Activated CD4-positive, alpha-beta T cell treated with anti-CD3 and anti-CD28 coated beads, Interleukin-2, amount 10 ng/mL, durations not matched to agents 7 days and 5 days (primary cell): ENCODE measurements around the gene DNAAF9. TPM values are rescaled to one million over a fixed set of nuclear protein-coding genes. Genes with fewer than 3 reads are reported as not detected.
"Not testable (repeated sequence)": the region's sequence is repeated elsewhere in the genome, so short reads cannot be mapped to it uniquely, and the experiment has no call there.

Experiments used
- CTCF ChIA-PET: fragments of 350-600 bp; sonication (Branson Sonifier 250); formaldehyde crosslinking; loops from one replicate; lab custom pipeline; 2021; ENCODE audit warnings: antibody characterized with exemption; lab: Charles Lee
- POLR2A ChIA-PET: fragments of 350-600 bp; sonication (Branson Sonifier 250); formaldehyde crosslinking; loops from one replicate; lab custom pipeline; 2021; ENCODE audit warnings: antibody characterized with exemption; lab: Charles Lee
- DNase-seq: peaks from one replicate; pipeline ENCODE4 v3.0.0-alpha.2; 2020
- H3K27ac Mint-ChIP-seq: one replicate; pipeline ENCODE4 v1.8.0; 2021; ENCODE audit warnings: mild to moderate bottlenecking, moderate library complexity, mixed read lengths
- H3K27me3 Mint-ChIP-seq: one replicate; pipeline ENCODE4 v1.8.0; 2021; ENCODE audit warnings: mixed read lengths
- H3K36me3 Mint-ChIP-seq: one replicate; pipeline ENCODE4 v1.8.0; 2021; ENCODE audit warnings: low read depth, mixed read lengths
- H3K4me1 Mint-ChIP-seq: one replicate; pipeline ENCODE4 v1.8.0; 2021; ENCODE audit warnings: mixed read lengths
- H3K4me3 Mint-ChIP-seq: one replicate; pipeline ENCODE4 v1.8.0; 2021; ENCODE audit warnings: mild to moderate bottlenecking, moderate library complexity, mixed read lengths
- H3K9me3 Mint-ChIP-seq: one replicate; pipeline ENCODE4 v1.8.0; 2021; ENCODE audit warnings: mixed read lengths
- total RNA-seq, 2 experiments: library from RNA; stranded (reverse); gene quantifications; one replicate each; pipeline ENCODE4 v1.2.3, GENCODE V29; 2021

DNAAF9 gene
- total RNA-seq, 2 experiments from 2014 or later, result 1.9 to 2.4 TPM

GRCh38 chr20:3430376-3431069 lies 23.1 kb upstream of the DNAAF9 start:
- ChIA-PET POLR2A (no interaction called here), CTCF (interaction anchor here (0.5 to 1.3 kb wide), 3 partner anchors 19 to 640 kb away, joined by 3 to 5 read pairs (median 3); no protein-coding TSS in a partner anchor)
- H3K27ac Mint-ChIP-seq, result no peak overlapping the region

DNA sequence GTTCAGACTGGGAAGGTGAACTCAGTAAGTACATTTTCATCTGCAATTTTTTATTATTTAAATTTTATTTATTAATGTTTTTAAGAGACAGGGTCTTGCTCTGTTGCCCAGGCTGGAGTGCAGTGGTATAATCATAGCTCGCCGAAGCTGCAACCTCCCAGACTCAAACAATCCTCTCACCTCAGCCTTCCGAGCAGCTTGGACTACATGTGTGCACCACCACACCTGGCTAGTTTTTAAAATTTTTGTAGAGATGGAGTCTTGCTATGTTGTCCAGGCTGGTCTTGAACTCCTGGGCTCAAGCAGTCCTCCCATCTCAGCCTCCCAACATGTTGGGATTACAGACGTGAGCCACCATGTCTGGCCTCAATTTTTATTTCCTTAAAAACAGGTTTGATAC lies 19.3 kb upstream of the DNAAF9 start:
- CTCF ChIA-PET, H3K4me1 Mint-ChIP-seq, H3K9me3 Mint-ChIP-seq, H3K4me3 Mint-ChIP-seq, POLR2A ChIA-PET, H3K27ac Mint-ChIP-seq, DNase-seq, H3K36me3 Mint-ChIP-seq: not testable (repeated sequence)
- peaks cover 17% of the 10 kb centered on the region for H3K27me3 Mint-ChIP-seq

More at GRCh38 chr20:3430376-3431069, 23.1 kb upstream of the DNAAF9 start:
- Mint-ChIP-seq H3K27me3 (peaks cover 14% of the 10 kb centered on the region), H3K4me3 (no peak overlapping the region), H3K36me3 (no peaks in the 10 kb centered on the region), H3K9me3 (no peaks in the 10 kb centered on the region), H3K4me1 (peaks cover 3% of the 10 kb centered on the region)
- DNase-seq, result no peak

GRCh38 chr20:3423126-3423525 lies 15.7 kb upstream of the DNAAF9 start:
- H3K9me3 Mint-ChIP-seq, result no peaks in the 10 kb centered on the region

DNA sequence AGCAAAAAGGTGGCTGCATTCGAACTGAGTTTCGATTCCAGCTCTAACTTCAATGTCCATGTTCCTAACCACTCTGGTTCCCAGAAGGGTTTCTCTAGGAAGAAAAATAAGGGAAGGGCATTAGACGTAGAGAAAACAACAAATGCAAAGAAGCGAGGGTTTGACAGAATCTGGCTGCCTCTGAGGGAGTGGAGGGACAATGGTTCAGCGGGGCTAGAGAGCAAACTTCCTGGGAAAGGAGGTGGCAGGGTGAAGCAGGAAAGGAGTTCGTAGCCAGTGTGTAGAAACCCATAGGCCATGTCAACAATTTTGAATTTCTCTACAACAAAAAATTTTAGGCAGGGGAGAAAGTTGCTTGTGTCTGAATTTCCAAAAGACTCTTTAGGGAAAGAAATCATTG lies 14.5 kb upstream of the DNAAF9 start:
- Mint-ChIP-seq H3K27me3 (peaks cover 8% of the 10 kb centered on the region), H3K36me3 (peaks cover 4% of the 10 kb centered on the region), H3K4me3 (no peak overlapping the region), H3K27ac (no peak overlapping the region), H3K4me1 (peaks cover 17% of the 10 kb centered on the region), H3K9me3 (no peaks in the 10 kb centered on the region)
- no peak for DNase-seq
- CTCF ChIA-PET, result interaction anchor here (0.6 to 2.4 kb wide), 2 partner anchors 14 to 35 kb away, joined by 3 to 7 read pairs; partner anchors contain the start of gene DNAAF9
- POLR2A ChIA-PET, result no interaction called here

More at GRCh38 chr20:3423126-3423525, 15.7 kb upstream of the DNAAF9 start:
- Mint-ChIP-seq H3K4me1 (peaks cover 17% of the 10 kb centered on the region), H3K4me3 (no peak overlapping the region), H3K27me3 (peaks cover 6% of the 10 kb centered on the region), H3K36me3 (peaks cover 4% of the 10 kb centered on the region), H3K27ac (no peak overlapping the region)
- ChIA-PET POLR2A (no interaction called here), CTCF (interaction anchor here (0.6 to 2.4 kb wide), 4 partner anchors 15 to 39 kb away, joined by 3 to 7 read pairs (median 3); partner anchors contain the start of gene DNAAF9)
- DNase-seq, result no peak

DNA sequence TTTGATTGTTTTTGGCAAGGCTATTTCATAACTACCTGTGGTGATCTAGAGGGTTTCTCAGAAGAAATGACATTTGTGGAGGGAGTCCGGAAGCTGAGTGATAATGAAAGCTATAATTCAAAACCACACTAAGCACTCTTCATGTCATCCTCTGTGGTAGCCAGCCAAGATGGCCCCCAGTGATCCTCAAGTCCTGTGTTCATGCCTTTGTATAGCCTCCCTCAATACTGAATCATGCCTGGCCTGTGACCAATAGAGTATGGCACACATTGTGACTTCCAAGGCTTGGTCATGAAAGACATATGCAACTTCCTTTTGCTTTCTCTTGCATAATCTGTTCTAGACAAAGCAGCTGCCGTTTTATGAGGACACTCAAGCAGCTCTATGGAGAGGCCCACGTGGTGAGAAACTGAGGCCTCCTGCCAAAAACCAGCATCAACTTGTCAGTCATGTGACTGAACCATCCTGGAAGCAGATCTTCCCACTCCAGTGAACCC lies 12.8 kb upstream of the DNAAF9 start:
- H3K27ac Mint-ChIP-seq, result peak overlapping the region; percentile 88
- H3K27me3 Mint-ChIP-seq, result peaks cover 10% of the 10 kb centered on the region
- peaks cover 6% of the 10 kb centered on the region for H3K36me3 Mint-ChIP-seq
- H3K9me3 Mint-ChIP-seq, result peaks cover 8% of the 10 kb centered on the region
- ChIA-PET CTCF (interaction anchor here (1.1 to 1.9 kb wide), 4 partner anchors 12 to 19 kb away, joined by 3 to 5 read pairs (median 4); partner anchors contain the start of gene DNAAF9), POLR2A (no interaction called here)
- peaks cover 17% of the 10 kb centered on the region for H3K4me1 Mint-ChIP-seq
- DNase-seq, result peak; percentile 72
- H3K4me3 Mint-ChIP-seq, result peak overlapping the region; percentile 2

DNA sequence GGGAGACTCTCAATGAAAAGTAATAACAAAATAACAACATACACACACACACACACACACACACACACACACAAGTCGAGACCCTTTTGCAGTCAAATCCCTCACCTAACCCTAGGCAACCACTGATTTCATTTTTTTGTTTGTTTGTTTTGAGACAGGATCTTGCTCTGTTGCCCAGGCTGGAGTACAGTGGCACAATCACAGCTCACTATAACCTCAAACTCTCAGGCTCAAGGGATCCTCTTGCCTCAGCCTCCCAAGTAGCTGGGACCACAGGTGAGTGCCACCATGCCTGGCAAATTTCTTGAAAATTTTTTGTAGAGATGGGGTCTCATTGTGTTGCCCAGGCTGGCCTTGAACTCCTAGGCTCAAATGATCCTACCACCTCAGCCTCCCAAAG lies 10.7 kb upstream of the DNAAF9 start:
- CTCF ChIA-PET, H3K4me3 Mint-ChIP-seq, H3K27ac Mint-ChIP-seq, POLR2A ChIA-PET, DNase-seq, H3K36me3 Mint-ChIP-seq: not testable (repeated sequence)
- peaks cover 15% of the 10 kb centered on the region for H3K9me3 Mint-ChIP-seq
- H3K4me1 Mint-ChIP-seq, result peaks cover 17% of the 10 kb centered on the region
- H3K27me3 Mint-ChIP-seq, result peaks cover 10% of the 10 kb centered on the region

DNA sequence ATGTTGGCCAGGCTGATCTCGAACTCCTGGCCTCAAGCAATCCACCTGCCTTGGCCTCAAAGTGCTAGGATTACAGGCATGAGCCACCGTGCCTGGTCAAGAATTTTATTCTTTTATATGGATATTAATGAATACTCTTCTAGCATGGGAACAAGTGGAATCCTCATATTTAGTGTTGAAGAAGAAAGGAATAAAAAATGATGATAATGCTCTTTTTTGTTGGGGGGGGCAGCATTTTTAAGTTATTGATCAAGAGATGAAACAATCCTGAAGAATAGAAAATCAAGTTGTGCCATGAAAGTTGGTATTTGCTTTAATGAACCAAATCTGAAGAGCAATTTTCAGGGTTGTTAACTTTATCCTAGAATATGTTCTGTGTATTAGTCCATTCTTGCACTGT lies 6.7 kb upstream of the DNAAF9 start:
- peaks cover 6% of the 10 kb centered on the region for H3K4me1 Mint-ChIP-seq
- peaks cover 15% of the 10 kb centered on the region for H3K9me3 Mint-ChIP-seq
- DNase-seq, result no peak
- ChIA-PET POLR2A (no interaction called here), CTCF (no interaction called here)
- no peak overlapping the region for H3K27ac Mint-ChIP-seq
- H3K27me3 Mint-ChIP-seq, result peaks cover 16% of the 10 kb centered on the region
- H3K4me3 Mint-ChIP-seq, result no peak overlapping the region
- H3K36me3 Mint-ChIP-seq, result peaks cover 4% of the 10 kb centered on the region

GRCh38 chr20:3413393-3413889 lies 6.0 kb upstream of the DNAAF9 start:
- no peak for DNase-seq
- Mint-ChIP-seq H3K9me3 (peaks cover 15% of the 10 kb centered on the region), H3K36me3 (peaks cover 4% of the 10 kb centered on the region), H3K4me1 (peaks cover 9% of the 10 kb centered on the region), H3K27ac (no peak overlapping the region), H3K4me3 (no peak overlapping the region), H3K27me3 (peaks cover 16% of the 10 kb centered on the region)
- ChIA-PET POLR2A (no interaction called here), CTCF (interaction anchor here (0.7 kb wide), 1 partner anchor 11 kb away, joined by 3 read pairs; no protein-coding TSS in a partner anchor)

DNA sequence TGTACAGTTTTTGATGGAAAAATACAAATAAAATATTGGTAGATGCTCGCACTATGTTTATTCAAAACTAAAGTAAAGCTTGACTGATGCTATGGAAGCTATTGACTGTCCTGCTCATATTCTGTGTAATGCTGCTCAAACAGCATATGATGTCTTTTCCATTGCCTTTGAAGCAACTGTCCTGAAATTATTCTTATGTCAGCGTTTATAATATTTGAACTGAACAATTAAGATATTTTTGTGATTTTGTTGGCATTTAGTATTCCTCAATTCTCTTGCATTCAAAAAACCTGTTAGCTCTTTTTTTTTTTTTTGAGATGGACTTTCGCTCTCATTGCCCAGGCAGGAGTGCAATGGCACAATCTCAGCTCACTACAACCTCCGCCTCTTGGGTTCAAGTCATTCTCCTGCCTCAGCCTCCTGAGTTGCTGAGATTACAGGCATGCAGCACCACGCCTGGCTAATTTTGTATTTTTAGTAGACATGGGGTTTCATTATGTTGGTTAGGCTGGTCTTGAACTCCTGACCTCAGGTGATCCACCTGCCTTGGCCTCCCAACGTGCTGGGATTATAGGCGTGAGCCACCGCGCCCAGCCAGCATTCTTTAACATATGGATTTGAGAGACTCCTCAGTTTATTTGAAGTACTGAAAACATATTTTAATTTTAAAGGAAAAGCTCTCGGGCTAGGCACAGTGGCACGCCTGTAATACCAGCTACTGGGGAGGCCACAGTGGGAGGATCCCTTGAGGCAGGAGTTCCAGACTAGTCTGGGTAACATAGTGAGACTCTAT lies 5.3 kb upstream of the DNAAF9 start:
- Mint-ChIP-seq H3K27me3 (peaks cover 13% of the 10 kb centered on the region), H3K36me3 (peaks cover 4% of the 10 kb centered on the region), H3K27ac (no peak overlapping the region), H3K4me3 (no peak overlapping the region), H3K9me3 (peaks cover 15% of the 10 kb centered on the region), H3K4me1 (peaks cover 15% of the 10 kb centered on the region)
- ChIA-PET CTCF (interaction anchor here (0.7 kb wide), 1 partner anchor 11 kb away, joined by 3 read pairs; no protein-coding TSS in a partner anchor), POLR2A (no interaction called here)
- DNase-seq, result no peak

DNA sequence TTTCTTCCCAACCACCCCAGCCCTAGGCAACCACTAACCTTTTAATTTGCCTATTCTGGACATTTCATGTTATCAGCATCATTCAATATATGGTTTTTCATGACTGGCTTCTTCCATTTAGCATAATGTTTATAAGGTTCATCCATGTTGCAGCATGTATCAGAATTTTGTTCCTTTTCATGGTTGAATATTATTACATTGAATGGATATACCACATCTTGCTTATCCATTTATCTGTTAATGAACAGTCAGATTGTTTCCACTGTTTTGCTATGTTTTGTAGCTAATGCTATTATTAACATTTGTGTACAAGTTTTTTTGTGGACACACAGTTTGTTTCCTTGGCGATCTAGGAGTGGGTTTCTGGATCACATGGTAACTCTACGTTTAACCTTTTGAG lies 3.0 kb upstream of the DNAAF9 start:
- ChIA-PET CTCF (interaction anchor here (0.7 kb wide), 1 partner anchor 145 kb away, joined by 4 read pairs; no protein-coding TSS in a partner anchor), POLR2A (interaction anchor here (1.2 kb wide), 1 partner anchor 9 kb away, joined by 4 read pairs; no protein-coding TSS in a partner anchor)
- Mint-ChIP-seq H3K36me3 (peaks cover 2% of the 10 kb centered on the region), H3K4me1 (peaks cover 27% of the 10 kb centered on the region), H3K27me3 (peaks cover 13% of the 10 kb centered on the region), H3K4me3 (no peak overlapping the region), H3K9me3 (peaks cover 8% of the 10 kb centered on the region), H3K27ac (no peak overlapping the region)
- DNase-seq, result no peak

GRCh38 chr20:3409417-3409816 lies 1.9 kb upstream of the DNAAF9 start:
- CTCF ChIA-PET, result interaction anchor here (0.6 to 1.3 kb wide), 4 partner anchors 12 to 343 kb away, joined by 3 to 4 read pairs (median 4); partner anchors contain the start of gene ATRN
- peaks cover 30% of the 10 kb centered on the region for H3K4me1 Mint-ChIP-seq
- H3K36me3 Mint-ChIP-seq, result no peaks in the 10 kb centered on the region
- DNase-seq, result no peak
- POLR2A ChIA-PET, result interaction anchor here (1.2 kb wide), 1 partner anchor 8 kb away, joined by 4 read pairs; no protein-coding TSS in a partner anchor
- peaks cover 13% of the 10 kb centered on the region for H3K27me3 Mint-ChIP-seq
- peak overlapping the region; percentile 92 for H3K4me3 Mint-ChIP-seq
- peaks cover 2% of the 10 kb centered on the region for H3K9me3 Mint-ChIP-seq
- H3K27ac Mint-ChIP-seq, result peak overlapping the region; percentile 7
